ENCODE data around the gene FECH.

DNA sequence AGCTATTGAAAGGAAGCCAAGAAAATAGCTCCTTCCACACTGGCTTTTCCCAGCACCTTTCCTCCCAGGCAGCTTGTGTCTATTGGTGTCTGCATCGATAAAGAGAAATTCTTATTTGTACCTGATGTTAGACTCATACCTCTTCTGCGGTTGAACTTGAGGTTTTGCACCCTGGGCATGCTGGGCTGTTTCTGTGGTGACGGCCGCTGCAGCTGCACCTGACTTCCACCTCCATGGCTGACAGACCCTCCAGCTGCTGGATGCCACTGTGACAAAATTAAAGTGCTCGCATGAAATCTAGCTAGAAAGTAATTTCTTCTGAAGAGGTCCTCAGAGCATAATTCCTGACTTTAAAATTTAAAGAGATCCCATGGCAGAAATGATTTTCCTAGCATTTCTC lies 6.6 kb downstream of the FECH start:
- no peak for TF ChIP-seq BHLHE40 (IDR thresholded peaks at IDR 0.05; ENCODE audit: borderline replicate concordance)
- no peak for TF ChIP-seq HDGF (IDR thresholded peaks at IDR 0.05; ENCODE audit: borderline replicate concordance)
- TF ChIP-seq SP1 (IDR thresholded peaks at IDR 0.05), result no peak
- no peak for TF ChIP-seq LEF1 (IDR thresholded peaks at IDR 0.05; ENCODE audit: borderline replicate concordance)
